ENCODE measurements around the gene VDAC2.

DNA sequence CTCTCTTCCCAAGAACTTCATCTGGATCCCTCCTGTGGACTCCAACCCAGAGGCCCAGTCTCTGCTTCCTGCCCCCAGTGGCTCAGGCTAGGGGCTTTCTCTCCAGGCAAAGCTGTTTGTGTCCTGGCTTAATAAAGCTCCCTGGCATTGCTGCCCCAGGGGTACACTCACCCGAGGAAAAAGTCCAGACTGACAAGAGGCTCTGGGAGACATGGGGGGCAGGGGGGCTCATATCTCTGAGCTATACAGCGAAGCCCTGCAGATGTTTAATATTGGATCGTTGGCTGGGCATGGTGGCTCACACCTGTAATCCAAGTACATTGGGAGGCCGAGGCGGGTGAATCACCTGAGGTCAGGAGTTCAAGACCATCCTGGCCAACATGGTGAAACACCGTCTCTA, 35.9 kb downstream of the VDAC2 start:
- TF ChIP-seq, protein P1, sequence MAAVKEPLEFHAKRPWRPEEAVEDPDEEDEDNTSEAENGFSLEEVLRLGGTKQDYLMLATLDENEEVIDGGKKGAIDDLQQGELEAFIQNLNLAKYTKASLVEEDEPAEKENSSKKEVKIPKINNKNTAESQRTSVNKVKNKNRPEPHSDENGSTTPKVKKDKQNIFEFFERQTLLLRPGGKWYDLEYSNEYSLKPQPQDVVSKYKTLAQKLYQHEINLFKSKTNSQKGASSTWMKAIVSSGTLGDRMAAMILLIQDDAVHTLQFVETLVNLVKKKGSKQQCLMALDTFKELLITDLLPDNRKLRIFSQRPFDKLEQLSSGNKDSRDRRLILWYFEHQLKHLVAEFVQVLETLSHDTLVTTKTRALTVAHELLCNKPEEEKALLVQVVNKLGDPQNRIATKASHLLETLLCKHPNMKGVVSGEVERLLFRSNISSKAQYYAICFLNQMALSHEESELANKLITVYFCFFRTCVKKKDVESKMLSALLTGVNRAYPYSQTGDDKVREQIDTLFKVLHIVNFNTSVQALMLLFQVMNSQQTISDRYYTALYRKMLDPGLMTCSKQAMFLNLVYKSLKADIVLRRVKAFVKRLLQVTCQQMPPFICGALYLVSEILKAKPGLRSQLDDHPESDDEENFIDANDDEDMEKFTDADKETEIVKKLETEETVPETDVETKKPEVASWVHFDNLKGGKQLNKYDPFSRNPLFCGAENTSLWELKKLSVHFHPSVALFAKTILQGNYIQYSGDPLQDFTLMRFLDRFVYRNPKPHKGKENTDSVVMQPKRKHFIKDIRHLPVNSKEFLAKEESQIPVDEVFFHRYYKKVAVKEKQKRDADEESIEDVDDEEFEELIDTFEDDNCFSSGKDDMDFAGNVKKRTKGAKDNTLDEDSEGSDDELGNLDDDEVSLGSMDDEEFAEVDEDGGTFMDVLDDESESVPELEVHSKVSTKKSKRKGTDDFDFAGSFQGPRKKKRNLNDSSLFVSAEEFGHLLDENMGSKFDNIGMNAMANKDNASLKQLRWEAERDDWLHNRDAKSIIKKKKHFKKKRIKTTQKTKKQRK (IDR thresholded peaks at IDR 0.05; ENCODE audit: low read depth, low read length): no peak
- TF ChIP-seq SPI1 (IDR thresholded peaks at IDR 0.05; ENCODE audit: borderline replicate concordance, insufficient read depth, low read depth, low read length): no peak
- no peak for TF ChIP-seq POLR2A (IDR thresholded peaks at IDR 0.05; ENCODE audit: low read depth, low read length)
- no peak for TF ChIP-seq YY1 (IDR thresholded peaks at IDR 0.05; ENCODE audit: low read depth, low read length)
- no peak for TF ChIP-seq CEBPB (IDR thresholded peaks at IDR 0.05; ENCODE audit: borderline replicate concordance in 1 of 2, low read depth in 2 of 2, low read length in 2 of 2)
- TF ChIP-seq NR2C2 (IDR thresholded peaks at IDR 0.05; ENCODE audit: borderline replicate concordance, control insufficient read depth, insufficient read length, low read depth): no peak
- no peak for TF ChIP-seq BHLHE40 (IDR thresholded peaks at IDR 0.05; ENCODE audit: borderline replicate concordance in 1 of 2, low read depth in 2 of 2, low read length in 1 of 2)
- TF ChIP-seq, protein P2, sequence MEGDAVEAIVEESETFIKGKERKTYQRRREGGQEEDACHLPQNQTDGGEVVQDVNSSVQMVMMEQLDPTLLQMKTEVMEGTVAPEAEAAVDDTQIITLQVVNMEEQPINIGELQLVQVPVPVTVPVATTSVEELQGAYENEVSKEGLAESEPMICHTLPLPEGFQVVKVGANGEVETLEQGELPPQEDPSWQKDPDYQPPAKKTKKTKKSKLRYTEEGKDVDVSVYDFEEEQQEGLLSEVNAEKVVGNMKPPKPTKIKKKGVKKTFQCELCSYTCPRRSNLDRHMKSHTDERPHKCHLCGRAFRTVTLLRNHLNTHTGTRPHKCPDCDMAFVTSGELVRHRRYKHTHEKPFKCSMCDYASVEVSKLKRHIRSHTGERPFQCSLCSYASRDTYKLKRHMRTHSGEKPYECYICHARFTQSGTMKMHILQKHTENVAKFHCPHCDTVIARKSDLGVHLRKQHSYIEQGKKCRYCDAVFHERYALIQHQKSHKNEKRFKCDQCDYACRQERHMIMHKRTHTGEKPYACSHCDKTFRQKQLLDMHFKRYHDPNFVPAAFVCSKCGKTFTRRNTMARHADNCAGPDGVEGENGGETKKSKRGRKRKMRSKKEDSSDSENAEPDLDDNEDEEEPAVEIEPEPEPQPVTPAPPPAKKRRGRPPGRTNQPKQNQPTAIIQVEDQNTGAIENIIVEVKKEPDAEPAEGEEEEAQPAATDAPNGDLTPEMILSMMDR (IDR thresholded peaks at IDR 0.05 in 2 of 3, conservative IDR thresholded peaks at IDR 0.05 in 1 of 3; ENCODE audit: control insufficient read depth in 2 of 3, extremely low read depth in 1 of 3, insufficient read depth in 1 of 3, low read depth in 3 of 3, low read length in 3 of 3): no peak
- TF ChIP-seq BRCA1 (IDR thresholded peaks at IDR 0.05; ENCODE audit: low read depth, low read length): no peak
- TF ChIP-seq BCL11A (IDR thresholded peaks at IDR 0.05; ENCODE audit: low read depth, low read length): no peak
- no peak for TF ChIP-seq SMC3 (IDR thresholded peaks at IDR 0.05; ENCODE audit: borderline replicate concordance, low read length)
- no peak for TF ChIP-seq EZH2 (IDR thresholded peaks at IDR 0.05; ENCODE audit: borderline replicate concordance, control insufficient read depth, low read depth, low read length)
- no peak for TF ChIP-seq CREB1 (IDR thresholded peaks at IDR 0.05; ENCODE audit: low read depth)
